ENCODE measurements around the gene CS. TPM values are rescaled to one million over a fixed set of nuclear protein-coding genes. Genes with fewer than 3 reads are reported as not detected.
A peak's percentile ranks its signal among the peaks of the same experiment; 100 is the strongest.

Gene CS
- total RNA-seq, 2 donors from 2014 or later: 134 to 167 TPM

- Mint-ChIP-seq H3K4me1 (peaks cover 19% of the 10 kb centered on the region), H3K9me3 (no peaks in the 10 kb centered on the region), H3K4me3 (peak overlapping the region; percentile 95), H3K27me3 (ENCODE audit: insufficient read depth) (no peaks in the 10 kb centered on the region), H3K36me3 (ENCODE audit: low read depth) (peaks cover 23% of the 10 kb centered on the region), H3K27ac (peak overlapping the region; percentile 85)
- H3K27me3 ChIP-seq (ENCODE audit: control insufficient read depth, insufficient read depth, low read length, poor library complexity, severe bottlenecking): no peaks in the 10 kb centered on the region
- 42 to 47% methylated on average over 7 to 9 of the region's 9 CpGs for WGBS, 2 experiments (ENCODE audit: insufficient coverage in 1 of 2, insufficient read length in 1 of 2)
- peak overlapping the region; percentile 53 for H3K9ac ChIP-seq (ENCODE audit: extremely low read depth, low read length, poor library complexity, severe bottlenecking)
- peaks cover 29% of the 10 kb centered on the region for H3K36me3 ChIP-seq (ENCODE audit: control insufficient read depth, insufficient read depth, low read length)
- no peaks in the 10 kb centered on the region for H3K9me3 ChIP-seq (ENCODE audit: control insufficient read depth, low read length)
- H3K27ac ChIP-seq (ENCODE audit: low read depth, low read length): peak overlapping the region; percentile 41
- no peaks in the 10 kb centered on the region for H3K4me1 ChIP-seq (ENCODE audit: control insufficient read depth, insufficient read depth, low read length)
- DNase-seq: no peak
- peak overlapping the region; percentile 96 for H3K4me3 ChIP-seq (ENCODE audit: low read length)
- TF ChIP-seq CTCF (conservative IDR thresholded peaks at IDR 0.05): no peak
Measured at GRCh38 chr12:56258820-56259183, 41.3 kb downstream of the CS start.

- Mint-ChIP-seq H3K9me3 (no peaks in the 10 kb centered on the region), H3K36me3 (ENCODE audit: low read depth) (peaks cover 29% of the 10 kb centered on the region), H3K27ac (peak within 1 kb of the TSS; percentile 85), H3K4me1 (peaks cover 19% of the 10 kb centered on the region), H3K4me3 (peak within 1 kb of the TSS; percentile 95), H3K27me3 (ENCODE audit: insufficient read depth) (no peaks in the 10 kb centered on the region)
- peak within 1 kb of the TSS; percentile 59 for H3K9ac ChIP-seq (ENCODE audit: extremely low read depth, low read length, poor library complexity, severe bottlenecking)
- peak; percentile 86 for TF ChIP-seq CTCF (conservative IDR thresholded peaks at IDR 0.05)
- H3K9me3 ChIP-seq (ENCODE audit: control insufficient read depth, low read length): no peaks in the 10 kb centered on the region
- H3K27me3 ChIP-seq (ENCODE audit: control insufficient read depth, insufficient read depth, low read length, poor library complexity, severe bottlenecking): no peaks in the 10 kb centered on the region
- H3K36me3 ChIP-seq (ENCODE audit: control insufficient read depth, insufficient read depth, low read length): peaks cover 35% of the 10 kb centered on the region
- H3K27ac ChIP-seq (ENCODE audit: low read depth, low read length): peak within 1 kb of the TSS; percentile 41
- 0 to 1% methylated on average over 29 to 78 of the region's 78 CpGs for WGBS, 2 experiments (ENCODE audit: insufficient coverage in 1 of 2, insufficient read length in 1 of 2)
- H3K4me3 ChIP-seq (ENCODE audit: low read length): peak within 1 kb of the TSS; percentile 96
- DNase-seq: peak; percentile 92
- no peaks in the 10 kb centered on the region for H3K4me1 ChIP-seq (ENCODE audit: control insufficient read depth, insufficient read depth, low read length)
Measured at GRCh38 chr12:56258068-56258819, 41.9 kb downstream of the CS start, which contains the start of gene ANKRD52. ANKRD52 (minus strand) TSS chr12:56258384; CDS start chr12:56258269, 115 bp downstream.

GRCh38 chr12:56257491-56258067 lies 42.6 kb downstream of the CS start:
- peak overlapping the region; percentile 84 for H3K27ac Mint-ChIP-seq

More at GRCh38 chr12:56257491-56258067, 42.6 kb downstream of the CS start:
- no peak for TF ChIP-seq CTCF (conservative IDR thresholded peaks at IDR 0.05)
- peak overlapping the region; percentile 95 for H3K4me3 Mint-ChIP-seq
- DNase-seq: peak; percentile 93
- H3K4me1 Mint-ChIP-seq: peaks cover 19% of the 10 kb centered on the region
- peaks cover 35% of the 10 kb centered on the region for H3K36me3 Mint-ChIP-seq (ENCODE audit: low read depth)
- no peaks in the 10 kb centered on the region for H3K27me3 ChIP-seq (ENCODE audit: control insufficient read depth, insufficient read depth, low read length, poor library complexity, severe bottlenecking)
- peak overlapping the region; percentile 59 for H3K9ac ChIP-seq (ENCODE audit: extremely low read depth, low read length, poor library complexity, severe bottlenecking)
- H3K27ac ChIP-seq (ENCODE audit: low read depth, low read length): no peak overlapping the region
- no peaks in the 10 kb centered on the region for H3K27me3 Mint-ChIP-seq (ENCODE audit: insufficient read depth)
- 0 to 1% methylated on average over 15 to 25 of the region's 27 CpGs for WGBS, 2 experiments (ENCODE audit: insufficient coverage in 1 of 2, insufficient read length in 1 of 2)
- H3K9me3 Mint-ChIP-seq: no peaks in the 10 kb centered on the region
- H3K4me3 ChIP-seq (ENCODE audit: low read length): peak overlapping the region; percentile 96
- H3K4me1 ChIP-seq (ENCODE audit: control insufficient read depth, insufficient read depth, low read length): no peaks in the 10 kb centered on the region
- H3K36me3 ChIP-seq (ENCODE audit: control insufficient read depth, insufficient read depth, low read length): peaks cover 41% of the 10 kb centered on the region
- H3K9me3 ChIP-seq (ENCODE audit: control insufficient read depth, low read length): no peaks in the 10 kb centered on the region
